SHP77 treated with DMSO at 0.1 percent for 48 hours (cell line): Measurements from ENCODE around the gene SMC5.
"Not testable (repeated sequence)": the region's sequence is repeated elsewhere in the genome, so short reads cannot be mapped to it uniquely, and the experiment has no call there.

ENCODE experiments used
- DNase-seq: peaks from one replicate; lab custom pipeline; 2025; lab: John Stamatoyannopoulos, UW

SMC5 gene

DNA sequence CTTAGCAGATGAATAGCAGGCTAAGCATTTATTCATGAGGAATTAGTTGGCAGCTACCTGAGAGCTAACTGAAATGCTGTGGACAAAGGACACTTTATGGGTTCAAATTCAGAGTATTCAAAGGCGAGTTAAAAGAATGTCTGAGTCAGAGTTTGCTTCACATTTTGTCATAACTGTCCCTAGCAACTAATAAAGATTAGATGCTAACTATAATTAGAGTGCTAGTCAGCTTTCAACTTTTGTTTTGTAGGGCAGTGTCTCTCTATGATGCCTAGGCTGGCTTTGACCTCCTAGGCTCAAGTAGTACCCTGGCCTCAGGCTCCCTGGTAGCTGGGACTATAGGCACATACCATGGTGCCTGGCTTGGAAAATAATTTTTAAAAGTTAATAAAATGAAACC is 4.6 kb downstream of the SMC5 start:
- no peak for DNase-seq

DNA sequence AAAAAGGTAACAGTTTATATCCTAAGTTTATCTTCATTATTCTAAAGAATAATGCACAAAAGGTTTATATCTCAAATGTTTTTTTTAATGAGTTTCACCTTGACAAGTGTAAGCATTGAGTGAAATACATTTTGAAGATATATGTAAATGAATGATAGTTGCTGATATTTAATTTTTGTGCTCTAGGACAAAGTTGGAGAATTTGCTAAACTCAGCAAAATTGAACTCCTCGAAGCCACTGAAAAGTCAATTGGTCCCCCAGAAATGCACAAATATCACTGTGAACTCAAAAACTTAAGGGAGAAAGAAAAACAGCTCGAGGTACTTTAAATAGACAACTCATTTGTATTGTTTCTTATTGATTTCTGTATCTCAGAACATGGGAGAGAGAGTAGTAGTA is 19.5 kb downstream of the SMC5 start:
- no peak for DNase-seq

DNA sequence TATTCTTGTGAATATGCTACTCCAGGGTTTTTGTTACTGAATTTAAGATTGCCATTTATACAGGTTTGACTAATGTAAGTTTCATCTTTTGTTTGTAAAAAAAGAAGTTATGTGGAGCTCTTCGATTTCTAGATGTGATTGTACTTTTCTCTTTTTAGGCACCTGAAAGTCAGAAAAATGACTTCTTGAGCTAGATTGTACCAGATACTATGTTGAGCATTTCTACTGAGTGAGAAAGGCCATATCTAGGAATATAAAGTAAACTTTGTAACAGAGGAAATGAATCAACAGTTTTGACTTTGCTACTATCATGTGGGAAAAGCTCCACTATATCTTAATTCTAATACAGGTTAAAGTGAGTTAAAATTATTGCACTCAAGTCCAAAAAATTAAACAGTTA is 25.1 kb downstream of the SMC5 start:
- DNase-seq, result no peak

DNA sequence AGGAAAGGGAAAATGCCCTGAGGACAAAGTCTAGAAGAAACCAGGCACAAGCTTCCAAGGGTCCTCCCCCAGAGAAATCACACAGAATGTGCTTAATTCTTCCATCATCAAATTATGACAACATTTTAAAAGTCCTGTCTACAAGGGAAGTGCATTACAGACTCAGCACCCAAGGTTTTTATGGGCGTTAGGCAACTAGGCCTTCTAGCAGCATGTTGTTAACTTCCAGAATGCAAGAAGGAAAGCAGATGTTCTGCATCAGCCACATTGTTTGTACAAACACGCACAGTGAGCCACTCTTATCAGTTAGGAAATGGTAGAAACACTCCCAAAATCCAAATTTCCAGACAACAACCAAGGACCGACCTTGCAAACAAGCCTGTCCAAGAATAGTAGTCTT is 26.5 kb downstream of the SMC5 start:
- DNase-seq, result no peak

DNA sequence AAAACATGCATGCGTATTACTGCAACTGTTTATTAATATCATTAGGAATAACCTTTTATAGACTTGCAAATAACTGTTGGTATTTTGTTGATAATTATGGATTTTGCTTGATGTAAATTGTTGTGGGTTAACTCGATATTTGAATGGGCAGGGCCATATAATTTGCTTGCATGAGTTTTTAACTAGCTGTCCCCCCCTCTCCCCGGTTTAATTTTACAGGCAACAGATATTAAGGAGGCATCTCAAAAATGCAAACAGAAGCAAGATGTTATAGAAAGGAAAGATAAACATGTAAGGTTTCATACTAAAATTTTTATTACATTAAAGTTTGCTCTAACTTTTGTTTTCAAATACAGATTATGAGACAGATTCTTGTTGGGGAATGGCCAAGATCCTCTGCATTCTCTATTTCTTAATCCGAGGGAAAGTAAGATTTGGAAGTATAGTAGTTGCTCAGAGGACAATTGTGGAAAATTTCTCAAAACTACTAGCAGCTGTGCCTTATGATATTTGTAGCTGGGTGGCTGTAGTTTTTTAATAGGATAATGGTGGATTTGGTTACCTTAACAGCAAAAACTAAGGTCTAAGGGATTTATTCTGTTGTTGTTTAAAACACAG is 27.3 kb downstream of the SMC5 start:
- no peak for DNase-seq

DNA sequence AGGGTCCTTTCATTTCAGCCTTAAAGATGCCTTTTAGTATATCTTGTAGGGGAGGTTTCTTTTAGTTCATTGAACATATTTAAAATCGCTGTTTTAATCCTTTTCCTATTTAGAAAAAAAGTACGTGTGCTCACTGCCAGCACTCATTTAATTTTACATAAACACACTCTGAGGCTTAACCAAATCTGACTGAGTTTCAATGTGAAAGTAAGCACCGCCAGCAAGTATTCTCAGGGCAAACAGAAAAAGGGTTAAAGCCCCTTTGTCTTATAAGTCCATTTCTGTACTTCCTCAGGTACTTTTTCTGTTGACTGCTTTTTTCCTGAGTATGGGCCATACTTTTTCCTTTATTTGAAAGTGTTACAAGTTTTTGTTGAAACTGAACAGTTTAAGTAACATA is 31.8 kb downstream of the SMC5 start:
- no peak for DNase-seq

DNA sequence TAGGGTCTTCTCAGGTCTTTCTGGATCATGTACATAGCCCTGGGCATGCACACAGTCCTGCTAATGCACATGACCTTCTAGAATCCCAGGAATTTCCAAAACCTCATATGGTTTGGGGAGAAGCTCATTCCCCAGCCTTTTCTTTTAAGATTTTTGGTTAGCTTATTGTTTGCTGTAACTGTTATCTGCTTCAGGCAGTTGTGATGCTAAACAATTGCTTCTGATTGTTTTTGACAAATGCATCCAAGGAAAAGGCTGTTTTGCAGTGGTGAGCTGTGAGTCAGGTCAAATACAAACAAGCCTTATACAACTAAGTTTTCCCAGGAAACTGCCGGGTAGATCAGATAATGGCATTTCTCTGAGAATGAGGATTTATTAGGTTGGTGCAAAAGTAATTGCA is 32.7 kb downstream of the SMC5 start:
- no peak for DNase-seq

DNA sequence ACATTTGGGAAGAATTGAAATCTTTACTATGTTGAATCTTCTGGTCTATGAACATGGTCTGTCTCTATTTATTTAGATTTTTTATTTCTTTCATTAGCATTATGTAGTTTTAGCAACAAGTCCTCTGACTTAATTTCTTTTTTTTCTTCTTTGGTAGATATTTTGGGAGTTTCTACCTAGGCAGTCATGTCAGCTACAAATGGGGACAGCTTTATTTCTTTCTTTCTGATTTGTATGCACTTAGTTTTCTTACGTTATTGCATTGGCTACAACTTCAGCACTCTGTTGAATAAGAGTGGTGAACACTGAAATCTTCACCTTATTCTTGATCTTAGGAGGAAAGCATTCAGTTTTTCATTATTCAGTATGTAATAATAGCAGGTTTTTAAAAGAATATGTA is 33.5 kb downstream of the SMC5 start:
- no peak for DNase-seq

DNA sequence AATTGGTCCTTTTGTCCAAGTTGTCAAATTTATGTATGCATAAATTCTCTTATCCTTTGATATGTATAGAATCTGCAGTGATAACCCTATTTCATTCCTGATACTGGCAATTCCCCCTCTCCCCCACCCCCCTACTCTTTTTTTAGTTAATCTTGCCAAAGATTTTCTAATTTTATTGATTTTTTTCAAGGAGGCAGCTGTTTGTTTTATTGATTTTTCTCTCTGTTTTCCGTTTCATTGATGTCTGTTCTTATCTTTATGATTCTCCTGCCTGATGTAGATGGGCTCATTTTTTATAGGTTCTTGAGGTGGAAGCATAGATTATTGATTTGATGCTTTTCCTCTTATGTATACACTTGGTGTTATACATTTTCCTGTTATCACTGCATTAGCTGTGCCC is 34.4 kb downstream of the SMC5 start:
- DNase-seq, result no peak

DNA sequence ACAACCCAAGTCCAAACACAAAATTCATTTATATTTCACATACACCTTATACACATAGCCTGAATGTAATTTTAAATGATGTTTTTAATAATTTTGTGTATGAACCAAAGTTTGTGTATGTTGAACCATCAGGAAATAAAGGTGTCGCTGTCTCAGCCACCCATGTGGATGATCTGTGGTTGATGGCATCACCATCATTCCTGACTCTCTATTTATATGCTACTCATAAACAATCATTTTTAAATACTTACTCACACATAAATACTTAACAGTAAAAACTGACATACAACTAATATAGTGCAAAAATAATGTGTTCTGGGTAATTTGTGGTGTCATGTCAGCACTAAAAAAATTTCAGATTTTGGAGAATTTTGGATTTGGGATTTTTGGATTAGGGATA is 38.4 kb downstream of the SMC5 start:
- DNase-seq, result no peak

DNA sequence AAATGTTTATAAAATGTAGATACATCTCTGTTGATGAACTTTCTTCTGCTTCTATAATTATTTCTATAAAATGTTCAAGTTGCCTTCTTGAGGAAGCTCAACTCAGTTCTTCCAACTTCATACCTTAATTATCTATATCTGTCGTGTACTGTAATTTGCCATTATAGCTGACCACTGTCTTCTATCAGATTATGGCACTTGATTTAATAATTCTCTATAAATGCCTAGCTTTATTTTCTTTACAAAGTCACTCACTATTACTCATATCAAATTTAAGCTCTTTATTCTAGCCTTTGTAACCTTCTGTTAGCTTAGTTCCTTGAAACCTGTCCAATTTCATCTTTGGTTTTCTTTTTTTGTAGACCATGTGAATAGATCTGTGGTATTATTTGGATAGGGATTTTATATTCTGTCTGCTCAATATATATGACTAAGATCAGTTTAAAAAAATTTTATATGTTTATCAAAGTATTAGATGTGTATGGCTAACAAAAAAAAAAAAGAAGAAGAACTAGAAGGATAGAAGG is 39.5 kb downstream of the SMC5 start:
- no peak for DNase-seq

DNA sequence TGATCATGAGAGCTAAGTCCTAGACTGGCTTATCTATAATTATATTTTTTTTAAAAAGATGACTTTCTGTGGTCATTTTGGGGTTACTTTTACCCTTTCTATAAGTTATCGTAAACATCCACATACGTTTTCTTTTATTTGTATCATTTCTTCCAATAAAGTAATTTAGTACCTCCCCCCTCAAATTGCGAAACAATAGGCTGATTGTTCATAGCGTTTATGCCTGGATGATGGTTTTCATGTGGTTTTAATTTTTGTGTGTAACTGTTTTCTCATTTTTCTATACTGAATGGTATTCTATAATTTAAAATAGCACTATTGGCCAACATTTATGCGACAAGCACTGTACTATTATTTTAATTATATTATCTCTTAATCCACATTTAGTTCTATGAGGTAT is 44.5 kb downstream of the SMC5 start:
- no peak for DNase-seq

DNA sequence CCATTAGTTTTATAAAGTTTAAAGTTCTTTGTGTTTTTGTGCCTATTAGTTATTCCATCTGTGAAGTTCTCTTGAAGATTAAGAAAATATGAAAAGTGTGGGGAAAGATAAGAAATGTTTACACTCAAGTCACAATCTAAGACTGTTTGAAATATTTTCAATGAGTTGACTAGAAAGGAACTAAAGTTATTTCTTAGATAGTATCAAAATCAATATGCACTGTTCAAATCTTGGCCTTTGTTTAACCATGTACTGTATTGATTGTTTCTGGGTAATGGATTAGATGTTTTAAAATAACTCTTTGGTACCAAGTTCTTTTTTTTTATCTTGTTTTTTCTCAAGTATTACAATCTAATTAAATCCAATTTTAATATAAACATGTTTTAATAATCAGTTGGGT is 46.0 kb downstream of the SMC5 start:
- DNase-seq, result no peak

DNA sequence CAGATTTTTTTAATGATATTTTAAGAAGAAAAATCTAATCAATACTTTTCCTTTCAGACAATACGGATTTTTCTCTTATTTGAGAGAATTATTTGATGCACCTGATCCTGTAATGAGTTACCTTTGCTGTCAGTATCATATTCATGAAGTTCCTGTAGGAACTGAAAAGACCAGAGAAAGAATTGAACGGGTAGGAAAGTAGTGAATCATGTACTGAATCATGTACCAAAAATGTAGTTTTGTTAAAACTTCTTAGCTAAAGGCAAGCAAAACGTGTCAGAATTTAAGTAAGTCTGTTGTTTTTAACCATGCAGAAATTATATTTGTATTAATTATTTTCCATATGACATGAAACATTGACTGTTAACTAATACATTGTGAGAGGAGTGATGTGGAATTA is 56.6 kb downstream of the SMC5 start:
- DNase-seq, result no peak

DNA sequence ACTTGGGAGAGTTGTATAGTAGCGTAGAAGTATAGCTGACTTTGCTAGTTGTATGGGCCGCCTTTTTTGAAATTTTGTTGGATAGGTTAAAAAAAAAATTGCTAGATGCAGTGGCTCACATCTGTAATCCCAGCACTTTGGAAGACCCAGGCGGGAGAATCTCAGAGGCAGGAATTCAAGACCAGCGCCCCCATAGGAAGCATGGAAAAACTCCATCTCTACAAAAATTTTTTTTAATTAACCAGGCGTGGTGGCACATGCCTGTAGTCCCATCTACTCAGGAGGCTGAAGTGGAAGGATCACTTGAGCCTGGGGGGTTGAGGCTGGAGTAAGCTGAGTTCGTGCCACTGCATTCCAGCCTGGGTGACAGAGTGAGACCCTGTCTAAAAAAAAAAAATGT is 59.2 kb downstream of the SMC5 start:
- DNase-seq, result no peak

DNA sequence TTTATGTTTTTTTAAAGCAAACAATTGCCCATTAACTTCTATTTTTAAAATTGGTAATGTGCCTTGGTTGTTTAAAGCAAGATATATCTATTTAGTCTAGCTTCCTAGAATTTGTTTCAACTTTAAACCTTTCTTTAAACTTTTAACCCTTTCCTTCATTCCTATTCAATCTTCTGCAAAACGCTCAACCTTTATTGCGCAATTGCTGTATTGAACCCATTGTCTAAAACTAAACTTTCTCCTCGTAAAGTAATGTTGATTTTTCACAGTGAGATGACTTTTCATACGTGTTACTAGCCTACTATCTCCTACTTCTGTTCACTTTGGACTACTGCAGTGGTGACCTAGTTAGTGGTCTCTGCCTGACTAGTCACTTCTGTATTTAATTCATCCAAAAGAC is 63.3 kb downstream of the SMC5 start:
- no peak for DNase-seq

DNA sequence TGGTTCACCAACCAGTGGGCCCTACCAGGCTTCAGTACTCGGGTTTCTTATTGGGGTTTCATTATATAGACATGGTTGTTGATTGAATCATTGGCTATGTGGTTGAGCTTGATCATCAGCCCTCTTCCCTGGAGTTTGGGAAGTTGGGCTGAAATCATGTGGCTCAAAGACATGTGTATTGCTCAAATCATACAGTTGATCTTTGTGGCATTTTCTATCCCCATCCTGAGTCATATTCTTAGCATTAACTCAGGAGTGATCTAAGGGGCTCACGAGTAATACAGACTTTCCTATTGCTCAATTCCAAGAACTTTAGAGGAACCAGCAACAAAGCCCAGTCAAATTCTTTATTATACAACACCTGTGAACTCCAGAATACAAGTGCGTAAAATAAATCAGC is 66.2 kb downstream of the SMC5 start:
- no peak for DNase-seq

DNA sequence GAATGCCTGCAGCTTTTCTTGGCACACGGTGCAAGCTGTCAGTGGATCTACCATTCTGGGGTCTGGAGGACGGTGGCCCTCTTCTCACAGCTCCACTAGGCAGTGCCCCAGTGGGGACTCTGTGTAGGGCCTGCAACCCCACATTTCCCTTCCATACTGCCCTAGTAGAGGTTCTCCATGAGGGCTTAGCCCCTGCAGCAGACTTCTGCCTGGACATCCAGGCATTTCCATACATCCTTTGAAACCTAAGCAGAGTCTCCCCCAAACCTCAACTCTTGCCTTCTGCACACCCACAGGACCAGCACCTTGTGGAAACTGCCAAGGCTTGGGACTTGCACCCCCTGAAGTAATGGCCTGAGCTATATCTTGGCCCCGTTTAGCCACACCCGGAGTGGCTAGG is 69.8 kb downstream of the SMC5 start:
- not testable (repeated sequence) for DNase-seq

DNA sequence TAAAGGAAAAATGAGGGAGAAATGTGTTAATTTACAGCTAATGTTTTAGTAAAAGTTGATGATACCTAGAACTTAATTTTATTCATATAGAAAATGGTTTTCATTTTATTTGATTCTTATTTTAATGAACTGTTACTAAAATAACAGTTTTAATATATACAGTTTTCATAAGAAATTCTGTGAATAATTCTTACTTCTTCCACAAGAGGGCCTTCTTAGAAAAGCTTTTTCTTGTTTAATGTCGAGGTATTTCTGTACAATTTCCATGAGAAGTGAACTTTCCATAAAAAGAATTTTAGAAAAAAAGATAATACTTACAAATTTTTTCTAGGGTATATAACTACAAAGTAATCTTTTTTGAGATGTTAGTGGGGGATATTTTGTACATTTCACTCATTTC is 81.8 kb downstream of the SMC5 start:
- no peak for DNase-seq

DNA sequence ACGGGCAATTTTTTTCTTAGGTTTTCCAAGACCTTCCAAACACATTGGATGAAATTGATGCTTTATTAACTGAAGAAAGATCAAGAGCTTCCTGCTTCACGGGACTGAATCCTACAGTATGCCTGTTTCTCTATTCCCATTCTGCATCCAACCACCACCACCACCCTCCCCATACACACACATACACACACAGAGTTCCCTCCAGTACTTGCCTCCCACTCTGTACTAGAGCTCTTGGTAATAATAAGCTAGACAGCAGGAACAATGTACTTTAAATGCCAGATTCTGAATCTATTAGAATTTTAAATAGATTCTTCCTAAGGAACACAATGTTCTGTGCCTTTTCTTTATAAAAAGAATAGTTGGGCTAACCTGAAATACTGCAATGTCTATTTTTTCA is 88.3 kb downstream of the SMC5 start:
- DNase-seq, result no peak

DNA sequence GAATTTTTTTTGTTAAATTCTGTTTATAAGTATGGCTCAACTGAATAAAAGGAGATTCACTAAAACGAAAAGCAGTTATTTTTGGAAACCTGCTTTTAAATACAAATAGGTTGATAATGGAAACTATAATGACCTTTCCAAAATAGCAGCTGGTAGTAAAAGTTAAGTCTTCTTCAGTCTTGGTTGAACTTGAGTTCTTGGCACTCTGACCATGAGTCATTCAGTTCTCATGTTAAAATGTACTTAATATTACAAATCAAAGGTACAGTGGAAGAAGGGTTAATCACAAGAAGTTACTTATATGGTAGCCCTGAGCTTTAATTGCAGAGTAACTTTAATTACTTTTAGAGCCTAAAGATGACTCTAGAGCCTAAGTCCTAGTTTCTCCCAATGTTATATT is 93.6 kb downstream of the SMC5 start:
- DNase-seq, result no peak

DNA sequence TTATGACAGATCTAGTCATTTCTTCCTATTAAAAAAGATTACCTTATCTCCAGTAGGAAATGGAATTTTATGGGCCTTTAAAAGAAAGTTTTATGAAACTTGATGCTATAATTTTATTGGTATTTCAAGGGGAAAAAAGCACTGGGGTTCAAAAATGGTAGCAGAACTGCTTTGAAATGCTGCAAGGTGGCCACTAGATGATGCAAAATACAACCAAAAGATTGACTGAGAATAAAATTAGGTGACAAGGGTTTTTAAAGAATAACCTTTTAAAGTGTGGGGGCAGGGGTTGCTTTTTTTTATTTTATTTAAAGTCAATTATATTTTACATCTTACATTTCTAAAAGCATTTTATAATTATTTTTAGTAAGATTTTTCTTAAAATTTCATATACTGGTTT is 94.0 kb downstream of the SMC5 start:
- no peak for DNase-seq

DNA sequence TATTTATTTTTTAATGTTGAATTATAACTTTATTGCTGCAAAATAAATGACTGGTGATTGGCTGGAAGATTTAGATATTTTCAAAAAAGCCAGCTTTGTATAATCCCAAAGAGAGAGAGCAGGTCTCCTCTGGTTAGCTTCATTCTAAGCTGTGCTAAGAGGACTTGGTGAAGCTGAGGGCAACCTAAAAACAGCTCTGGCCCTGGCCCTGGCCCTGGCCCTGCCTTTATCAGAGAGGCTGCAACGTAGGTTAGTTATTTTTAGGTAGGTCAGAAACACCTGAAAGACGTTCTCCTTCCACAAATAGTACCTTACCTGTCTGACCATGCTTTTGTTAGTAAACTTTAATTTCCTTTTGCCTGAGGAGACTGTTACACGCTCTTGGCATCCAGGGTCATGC is 97.0 kb downstream of the SMC5 start:
- DNase-seq, result no peak

DNA sequence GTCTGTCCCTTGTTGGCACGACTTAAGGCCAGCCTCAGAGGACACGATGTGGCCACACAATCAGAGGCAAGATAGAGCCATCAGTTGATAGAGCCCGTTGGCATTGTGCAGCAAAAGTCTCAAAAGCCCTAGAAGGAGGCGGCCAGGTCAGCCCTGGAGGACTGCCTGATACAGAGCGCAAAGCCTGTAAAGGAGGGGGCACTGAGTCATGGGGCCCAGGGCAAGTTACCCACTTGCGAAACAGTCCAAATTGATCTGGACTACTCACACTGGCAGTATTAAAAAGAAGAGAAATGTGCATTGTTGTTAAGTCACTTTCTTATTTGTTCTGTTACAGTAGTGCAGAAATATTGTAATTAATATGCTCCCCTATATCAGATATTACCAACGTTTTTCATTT is 104.2 kb downstream of the SMC5 start:
- DNase-seq, result no peak

DNA sequence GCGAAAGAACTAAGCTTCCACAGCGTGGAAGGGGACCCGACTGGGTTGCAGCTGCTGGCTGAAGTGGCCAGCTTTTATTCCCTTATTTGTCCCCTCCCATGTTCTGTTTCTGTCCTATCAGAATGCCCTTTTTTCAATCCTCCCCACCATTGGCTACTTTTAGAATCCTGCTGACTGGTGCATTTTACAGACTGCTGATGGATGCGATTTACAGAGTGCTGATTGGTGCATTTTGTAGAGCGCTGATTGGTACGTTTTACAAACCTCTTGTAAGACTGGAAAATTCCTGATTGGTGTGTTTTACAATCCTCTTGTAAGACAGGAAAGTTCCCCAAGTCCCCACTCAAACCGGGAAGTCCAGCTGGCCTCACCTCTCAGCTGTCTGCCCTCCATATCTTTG is 105.0 kb downstream of the SMC5 start:
- no peak for DNase-seq
